ENCODE results near the gene ZNF362.

GRCh38 chr1:33257772-33258712 is 1.8 kb downstream of the ZNF362 start:
- TF ChIP-seq SUZ12 (IDR thresholded peaks at IDR 0.05; ENCODE audit: extremely low read depth, insufficient read depth, insufficient read length) (no peak), ZNF274 (IDR thresholded peaks at IDR 0.05; ENCODE audit: low read depth, low read length) (no peak)

Data from NT2/D1 (cell line).